ENCODE measurements around the gene WDR5.

WDR5 gene

GRCh38 chr9:134131471-134132207, 4.2 kb upstream of the WDR5 start:
- no peak for DNase-seq

- no peak for DNase-seq
Observed at GRCh38 chr9:134132208-134132870, 3.5 kb upstream of the WDR5 start.

- peak in 2 of 58 donors; percentile 9 to 62 for DNase-seq
Observed at GRCh38 chr9:134134949-134135342, 936 bp upstream of the WDR5 start.

- no peak for DNase-seq
Observed at GRCh38 chr9:134136118-134136995, 475 bp downstream of the WDR5 start.

GRCh38 chr9:134136996-134137299, 1.1 kb downstream of the WDR5 start:
- DNase-seq, result no peak

- DNase-seq, result peak in 2 of 58 donors; percentile 8 to 12
Observed at GRCh38 chr9:134138292-134138691, 2.4 kb downstream of the WDR5 start.

- peak in 19 of 58 donors; percentile 7 to 54 (median 29) for DNase-seq
Observed at GRCh38 chr9:134139081-134139480, 3.2 kb downstream of the WDR5 start.

GRCh38 chr9:134141906-134142305, 6.0 kb downstream of the WDR5 start:
- no peak for DNase-seq

- no peak for DNase-seq
Observed at GRCh38 chr9:134144801-134145200, 8.9 kb downstream of the WDR5 start.

- no peak for DNase-seq
Observed at GRCh38 chr9:134145262-134145661, 9.4 kb downstream of the WDR5 start.

- DNase-seq, result no peak
Observed at GRCh38 chr9:134146774-134147493, 11.1 kb downstream of the WDR5 start.

- no peak for DNase-seq
Observed at GRCh38 chr9:134149380-134149779, 13.5 kb downstream of the WDR5 start.

- DNase-seq, result no peak
Observed at GRCh38 chr9:134150557-134151214, 14.8 kb downstream of the WDR5 start.

GRCh38 chr9:134152022-134152448, 16.2 kb downstream of the WDR5 start:
- DNase-seq, result no peak

- DNase-seq, result no peak
Observed at GRCh38 chr9:134152488-134152887, 16.6 kb downstream of the WDR5 start.

- DNase-seq, result no peak
Observed at GRCh38 chr9:134153450-134153849, 17.6 kb downstream of the WDR5 start.

GRCh38 chr9:134154262-134154701, 18.4 kb downstream of the WDR5 start:
- no peak for DNase-seq

GRCh38 chr9:134155812-134156377, 20.0 kb downstream of the WDR5 start:
- no peak for DNase-seq

- no peak for DNase-seq
Observed at GRCh38 chr9:134156564-134157377, 20.9 kb downstream of the WDR5 start.

Measured in anterior cingulate cortex (tissue), 58 donors.